Hepatic stellate cell (primary cell): Measurements from ENCODE around the gene SYT17.
"Not testable (repeated sequence)": the region's sequence is repeated elsewhere in the genome, so short reads cannot be mapped to it uniquely, and the experiment has no call there.

Experiments
- DNase-seq: peaks from one replicate; pipeline ENCODE4 v3.0.0; 2011; ENCODE audit warnings: low spot score

Gene SYT17

DNA sequence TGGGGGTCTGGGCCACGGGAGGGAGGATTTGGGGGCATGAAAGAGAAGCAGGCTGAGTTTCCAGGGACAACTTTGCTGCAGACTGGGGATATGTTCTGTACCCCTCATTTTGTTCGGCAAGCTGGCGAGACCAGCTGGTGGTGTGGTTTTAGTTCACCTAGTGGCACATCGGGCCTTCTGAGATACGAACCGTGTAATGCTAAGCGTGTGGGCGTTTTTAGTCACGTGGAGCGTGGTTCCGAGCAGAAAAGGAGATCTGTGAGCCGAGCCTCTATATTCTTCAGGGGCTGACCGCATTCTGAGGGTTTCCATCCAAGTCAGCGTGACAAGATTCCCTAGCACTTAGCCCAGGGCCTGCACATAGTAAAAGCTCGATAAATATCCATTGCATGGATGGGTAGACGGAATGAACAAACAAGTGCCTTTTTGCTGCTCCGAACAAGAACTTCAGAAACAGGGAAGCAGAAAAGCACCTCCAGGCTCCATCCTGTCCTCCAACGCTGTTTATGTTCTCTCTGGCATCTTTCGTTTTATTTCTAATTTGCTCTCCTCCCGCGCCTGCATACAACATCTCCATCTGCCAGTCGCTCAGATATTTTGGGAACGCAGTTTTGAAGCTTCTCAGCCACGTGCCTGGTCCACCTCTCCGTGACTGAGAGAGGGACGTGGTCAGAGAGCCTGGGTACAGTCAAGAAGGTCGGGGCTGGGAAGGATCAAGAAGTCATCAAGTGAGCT is 5.8 kb downstream of the SYT17 start:
- no peak for DNase-seq

DNA sequence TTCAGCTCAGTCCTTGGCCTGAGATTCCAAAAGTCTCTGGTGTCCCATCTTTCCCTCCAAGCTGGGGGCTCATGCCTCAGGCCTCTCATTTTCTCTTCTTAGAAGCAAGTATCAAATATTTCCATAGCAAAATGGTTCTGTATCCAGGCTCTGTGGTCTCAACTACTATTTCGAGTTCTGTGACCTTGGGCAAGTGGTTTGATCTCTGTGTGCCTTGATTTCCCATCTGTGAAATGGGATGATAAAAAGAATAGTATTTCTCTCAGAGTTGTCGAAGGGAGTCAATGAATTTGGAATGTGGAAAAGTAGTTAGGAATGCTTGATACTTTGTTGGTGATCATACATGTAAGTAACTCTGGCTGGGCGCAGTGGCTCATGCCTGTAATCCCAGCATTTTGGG is 6.4 kb downstream of the SYT17 start:
- DNase-seq, result no peak

DNA sequence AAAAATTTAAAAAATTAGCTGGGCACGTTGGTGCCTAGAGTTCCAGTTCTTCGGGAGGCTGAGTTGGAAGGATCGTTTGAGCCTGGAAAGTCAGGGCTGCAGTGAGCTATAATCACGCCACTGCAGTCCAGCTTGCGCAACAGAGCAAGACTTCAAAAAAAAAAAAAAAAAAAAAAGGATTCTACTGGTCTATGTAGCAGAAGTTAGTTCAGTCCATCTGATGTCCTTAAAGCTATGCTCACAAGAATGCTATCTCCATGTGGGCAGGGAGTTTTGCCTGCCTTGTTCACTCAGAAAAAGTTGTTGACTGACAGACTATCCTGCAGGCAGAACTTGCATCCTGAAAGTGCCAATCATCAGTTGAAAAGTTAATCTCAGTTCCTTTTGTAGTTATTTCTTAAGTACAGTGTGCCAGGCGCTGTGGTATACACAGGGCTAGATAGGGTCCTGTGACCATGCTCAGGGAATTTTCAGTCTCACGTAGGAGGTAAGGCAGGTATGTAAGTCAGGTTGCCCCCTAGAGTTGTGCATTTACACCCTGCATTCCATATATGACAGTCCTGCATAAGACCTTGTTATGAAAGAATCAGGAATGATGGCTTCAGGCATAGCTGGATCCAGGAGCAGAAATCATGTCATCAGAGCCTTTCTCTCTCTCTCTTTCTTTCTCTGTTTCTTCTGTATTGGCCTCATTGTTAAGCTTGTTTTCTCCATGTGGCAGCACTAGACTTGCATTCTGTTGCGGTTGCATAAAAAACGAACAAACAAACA is 7.6 kb downstream of the SYT17 start:
- DNase-seq, result no peak

DNA sequence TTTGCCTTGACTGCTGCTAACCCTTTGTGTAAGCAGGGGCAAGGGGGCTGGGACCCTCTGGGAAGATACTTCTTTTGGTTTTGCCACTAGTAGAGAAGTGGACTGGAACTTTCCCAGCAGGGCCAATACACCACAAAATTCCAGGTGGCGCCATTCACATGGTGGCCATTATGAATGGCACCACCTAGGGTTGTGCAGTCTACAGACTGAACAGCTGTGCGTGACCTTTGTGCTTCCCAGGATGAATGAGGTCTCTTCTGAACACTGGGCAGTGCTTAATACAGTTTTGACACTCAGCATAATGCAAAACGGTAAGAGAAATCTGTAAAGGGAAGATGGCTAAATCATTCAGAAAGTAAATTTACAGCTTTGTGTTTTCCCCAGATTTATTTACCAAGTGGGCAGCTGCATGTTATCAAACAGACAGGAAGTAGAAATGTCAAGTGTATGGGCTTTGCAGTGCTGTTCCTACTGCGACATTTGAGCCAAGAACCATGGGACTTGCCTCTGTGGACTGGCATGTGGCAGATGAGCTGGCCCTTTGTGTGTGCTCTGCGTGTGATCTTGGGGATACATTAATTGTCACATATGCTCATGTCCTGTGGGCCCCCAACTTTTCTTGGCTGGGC is 9.2 kb downstream of the SYT17 start:
- no peak for DNase-seq

DNA sequence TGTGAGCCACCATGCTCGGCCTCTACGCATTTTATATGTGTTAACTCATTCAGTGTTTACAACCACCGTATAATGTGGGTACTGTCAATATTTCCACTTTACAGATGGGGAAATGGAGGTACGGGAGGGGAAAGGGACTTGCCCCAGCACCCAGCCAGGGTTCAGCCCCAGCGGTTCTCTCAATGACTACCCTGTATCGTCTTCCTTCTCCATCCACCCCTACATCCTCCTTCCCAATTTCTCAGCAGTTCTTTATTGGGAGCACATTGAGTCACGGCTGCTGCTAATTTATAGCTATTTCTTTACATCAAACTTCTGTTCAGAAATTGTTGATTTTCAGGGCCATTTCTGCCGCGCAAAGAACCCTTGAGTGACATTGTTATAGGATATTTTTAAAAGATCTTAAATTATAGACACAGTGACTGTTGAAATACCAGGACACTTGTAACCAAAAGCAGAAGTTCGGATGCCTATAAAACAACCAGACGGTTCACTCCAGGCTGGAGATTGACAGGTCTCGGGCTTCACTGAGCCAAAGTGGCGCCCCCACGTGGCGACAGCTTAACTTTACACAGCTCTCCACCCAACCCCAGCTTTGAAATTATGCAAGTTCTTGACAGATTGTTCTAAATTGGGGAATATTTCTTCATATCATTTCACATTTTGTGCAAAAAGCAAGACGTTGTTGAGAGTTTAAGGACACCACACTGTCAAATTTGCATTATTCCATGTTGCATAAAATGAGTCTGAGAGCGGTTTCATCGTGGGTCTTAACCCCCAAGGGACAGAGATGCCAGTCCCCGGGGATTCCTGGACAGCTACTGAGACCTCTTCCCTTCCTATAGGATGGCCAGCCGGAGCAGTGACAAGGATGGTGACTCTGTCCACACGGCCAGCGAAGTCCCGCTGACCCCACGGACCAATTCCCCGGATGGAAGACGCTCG is 11.8 kb downstream of the SYT17 start:
- DNase-seq, result peak; percentile 61

DNA sequence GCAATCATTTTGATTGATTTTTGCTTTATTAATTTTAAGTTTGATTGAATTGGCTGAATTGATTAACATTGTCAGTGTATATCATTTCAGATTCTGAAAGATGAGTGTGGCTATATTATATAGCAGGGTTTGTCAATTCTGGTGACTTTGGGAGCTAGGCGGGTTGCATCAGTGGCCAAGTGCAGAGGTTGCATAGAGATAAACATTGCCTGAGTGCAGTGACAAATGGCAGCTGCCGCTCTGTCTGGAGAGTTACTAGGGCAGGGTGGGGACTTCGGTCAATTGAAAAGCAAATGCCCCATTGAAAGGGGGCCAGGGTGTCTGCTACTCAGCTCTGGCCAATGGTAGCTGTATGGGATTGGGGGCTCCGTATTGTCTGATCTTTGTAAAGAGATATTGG is 12.7 kb downstream of the SYT17 start:
- DNase-seq, result no peak

DNA sequence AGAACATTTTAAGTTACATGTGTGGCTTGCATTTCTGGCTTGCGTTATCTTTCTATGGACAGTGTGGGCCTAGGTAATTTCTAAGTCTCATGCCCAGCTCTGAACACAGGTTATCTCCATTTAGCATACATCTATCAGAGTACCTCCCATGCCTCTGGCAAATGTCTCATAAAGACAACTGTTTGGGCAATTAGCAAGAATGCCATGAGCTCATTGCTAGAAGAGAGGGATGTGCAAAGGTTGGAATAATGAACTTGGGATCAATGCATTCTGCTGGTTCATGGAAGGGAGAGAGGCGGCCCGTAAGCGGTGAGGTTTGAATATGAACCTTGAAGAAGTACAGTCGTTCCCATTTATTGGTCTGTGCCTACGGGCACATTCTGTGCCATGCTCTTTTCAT is 14.4 kb downstream of the SYT17 start:
- no peak for DNase-seq

DNA sequence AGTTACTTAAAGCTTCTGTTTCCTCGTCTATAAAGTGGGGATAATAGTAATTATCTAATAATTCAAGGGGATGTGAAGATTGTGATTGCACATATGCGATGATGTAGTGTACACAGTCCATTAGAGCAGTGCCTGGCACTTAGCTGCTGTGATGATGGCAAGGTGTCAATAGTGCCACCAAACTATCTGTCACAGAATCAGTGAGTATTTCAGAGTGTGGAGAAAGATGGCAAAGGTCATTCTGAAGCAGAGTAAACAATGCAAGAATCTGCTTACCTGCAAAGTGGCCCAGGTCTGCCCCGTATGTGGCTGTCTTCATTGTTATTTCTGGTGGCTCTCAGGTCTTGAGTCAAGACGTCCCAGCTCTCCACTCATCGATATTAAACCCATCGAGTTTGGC is 15.1 kb downstream of the SYT17 start:
- no peak for DNase-seq

DNA sequence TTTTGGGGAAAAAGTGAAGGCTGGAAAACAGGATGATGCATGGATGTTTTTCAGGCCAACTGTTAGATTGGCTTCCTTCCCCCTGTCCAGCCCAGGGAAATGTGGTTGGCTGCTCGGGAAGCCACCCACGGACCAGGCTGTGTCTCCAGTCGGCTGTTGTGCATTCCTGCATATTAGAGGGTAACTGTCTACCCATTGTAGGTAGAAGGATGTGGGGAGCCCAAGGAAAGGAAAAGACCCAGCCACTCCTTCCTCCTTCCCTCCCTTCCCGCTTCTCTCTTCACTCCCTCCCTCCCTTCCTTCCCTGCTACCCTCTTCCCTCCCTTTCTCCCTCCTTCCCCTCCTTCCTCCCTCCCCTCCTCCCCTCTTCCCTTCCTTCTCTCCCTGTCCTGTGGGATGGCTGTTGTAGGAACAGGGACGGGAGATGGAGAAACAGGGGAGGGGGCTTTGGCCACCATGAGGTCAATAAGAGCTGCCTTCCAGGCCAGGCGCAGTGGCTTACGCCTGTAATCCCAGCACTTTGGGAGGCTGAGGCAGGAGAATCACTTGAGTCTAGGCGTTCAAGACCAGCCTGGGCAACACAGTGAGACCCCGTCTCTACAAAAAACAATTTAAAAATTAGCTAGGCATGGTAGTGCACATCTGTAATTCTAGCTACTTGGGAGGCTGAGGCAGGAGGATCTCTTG is 16.9 kb downstream of the SYT17 start:
- DNase-seq, result no peak

DNA sequence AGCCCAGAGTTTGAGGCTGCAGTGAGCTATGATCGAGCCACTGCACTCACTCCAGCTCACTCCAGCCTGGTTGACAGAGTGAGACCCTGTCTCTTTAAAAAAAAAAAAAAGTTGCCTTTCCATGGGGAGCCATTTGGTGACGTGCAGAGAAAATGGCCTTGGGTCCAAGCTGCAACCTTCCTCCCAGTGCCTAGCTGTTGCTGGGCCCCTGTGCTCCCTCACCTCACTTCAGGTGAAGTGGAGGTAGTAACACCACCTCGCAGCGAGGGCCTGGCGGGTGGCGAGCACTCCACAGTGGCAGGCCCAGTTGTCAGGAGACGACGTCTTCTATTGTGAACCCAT is 17.4 kb downstream of the SYT17 start:
- no peak for DNase-seq

DNA sequence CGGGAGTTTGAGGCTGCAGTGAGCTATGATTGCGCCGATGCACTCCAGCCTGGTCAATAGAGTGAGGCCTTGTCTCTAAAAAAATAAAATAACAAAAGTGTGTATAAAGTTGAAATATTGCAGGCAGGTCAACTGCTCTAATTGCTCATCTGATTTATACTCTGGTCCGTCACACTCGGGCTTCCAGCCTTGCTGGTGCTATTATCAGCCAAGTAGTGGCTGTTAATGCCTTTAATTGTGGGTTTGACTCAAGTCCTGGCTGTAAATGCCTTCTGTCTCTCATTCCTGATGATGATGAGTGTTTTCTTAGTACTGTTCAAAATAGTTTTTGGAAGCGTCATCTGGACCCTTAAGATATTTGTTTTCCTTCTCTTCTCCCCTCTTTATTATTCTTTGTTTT is 18.4 kb downstream of the SYT17 start:
- DNase-seq, result no peak

DNA sequence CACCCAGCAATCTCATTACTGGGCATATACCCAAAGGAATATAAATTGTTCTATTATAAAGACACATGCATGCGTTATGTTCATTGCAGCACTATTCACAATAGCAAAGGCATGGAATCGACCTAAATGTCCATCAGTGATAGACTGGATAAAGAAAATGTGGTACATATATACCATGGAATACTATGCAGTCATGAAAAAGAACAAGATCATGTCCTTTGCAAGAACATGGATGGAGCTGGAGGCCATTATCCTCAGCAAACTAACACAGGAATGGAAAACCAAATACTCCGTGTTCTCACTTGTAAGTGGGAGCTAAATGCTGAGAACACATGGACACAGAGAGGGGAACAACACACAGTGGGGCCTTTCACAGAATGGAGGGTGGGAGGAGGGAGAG is 19.9 kb downstream of the SYT17 start:
- DNase-seq, result not testable (repeated sequence)

DNA sequence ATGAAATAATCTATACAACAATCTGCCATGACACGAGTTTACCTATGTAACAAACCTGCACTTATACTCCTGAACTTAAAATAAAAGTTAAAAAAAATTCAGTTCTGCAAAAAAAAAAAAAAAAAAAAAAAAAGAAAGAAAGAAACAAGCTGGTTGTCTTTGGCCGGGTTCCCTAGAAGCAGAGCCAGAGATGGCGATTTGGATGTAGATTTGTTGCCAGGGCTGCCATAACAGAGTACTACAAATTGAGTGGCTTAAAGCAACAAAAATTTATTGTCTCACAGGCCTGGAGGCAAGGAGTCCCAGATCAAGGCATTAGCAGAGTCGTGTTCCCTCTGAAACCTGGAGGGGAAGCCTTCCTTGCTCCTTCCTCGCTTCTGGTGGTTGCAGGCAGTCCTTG is 20.4 kb downstream of the SYT17 start:
- no peak for DNase-seq

DNA sequence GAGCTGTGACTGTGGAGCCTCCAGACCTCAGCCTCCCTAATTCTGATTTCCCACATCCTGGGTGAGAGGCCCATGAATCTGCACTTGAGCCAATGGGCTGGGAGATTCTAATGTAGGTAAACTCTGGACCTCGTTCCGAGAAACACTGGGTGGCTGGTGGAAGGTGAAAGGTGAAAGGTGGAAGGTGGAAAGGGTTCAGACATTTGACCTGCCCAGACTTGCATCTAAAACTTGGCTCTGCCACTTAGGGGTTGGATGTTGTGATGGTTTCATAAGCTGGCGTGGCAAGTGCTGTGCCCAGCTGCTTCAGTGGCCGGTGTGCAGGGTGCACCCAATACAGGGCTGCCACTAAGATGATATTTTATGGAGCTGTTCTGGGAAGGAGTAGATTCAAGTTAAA is 24.8 kb downstream of the SYT17 start:
- DNase-seq, result no peak

DNA sequence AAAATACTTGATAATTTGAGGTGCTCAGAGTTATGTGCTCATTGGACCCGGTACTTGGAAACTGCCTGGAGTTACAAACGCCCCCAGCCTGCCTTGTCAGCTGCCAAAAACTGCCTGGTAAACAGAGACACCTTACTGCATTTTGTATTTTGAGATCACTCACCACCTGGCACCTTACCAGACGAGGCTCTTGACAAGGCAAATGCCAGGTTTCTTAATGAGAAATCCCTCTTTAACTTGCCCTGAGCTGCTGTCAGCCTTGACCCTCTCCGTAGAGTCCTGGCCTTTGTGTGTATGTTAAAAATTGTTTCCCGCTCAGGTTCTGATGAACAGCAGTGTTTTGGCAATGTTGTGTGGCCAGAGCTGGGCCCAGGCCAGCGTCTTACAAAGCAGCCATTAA is 28.8 kb downstream of the SYT17 start:
- no peak for DNase-seq

DNA sequence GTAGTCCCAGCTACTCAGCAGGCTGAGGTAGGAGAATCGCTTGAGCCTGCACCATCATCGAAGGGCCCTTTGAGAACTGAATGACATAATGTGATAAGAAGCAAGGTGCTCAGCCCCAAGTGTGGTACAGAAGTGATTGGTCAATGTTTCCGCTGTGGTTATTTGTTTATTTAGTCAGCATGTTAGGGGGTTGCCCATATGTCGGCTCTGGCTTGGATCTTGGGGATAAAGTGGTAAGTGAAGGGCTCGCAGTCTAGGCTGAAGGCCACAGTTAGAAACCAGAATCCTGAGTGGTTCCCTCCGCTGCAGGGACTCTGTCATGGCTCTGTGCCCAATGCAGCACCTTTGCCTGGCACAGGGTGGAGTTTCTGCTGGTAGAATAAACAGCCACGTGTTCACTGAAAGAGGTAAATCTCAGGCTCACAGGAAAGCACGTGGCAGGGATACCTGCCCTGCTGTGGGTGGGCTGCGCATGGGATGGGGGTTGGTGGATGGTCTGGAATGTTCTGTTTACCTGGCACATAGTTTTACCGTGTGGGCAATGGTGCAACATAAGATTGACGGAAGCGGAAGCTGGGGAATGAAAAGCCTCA is 35.4 kb downstream of the SYT17 start:
- DNase-seq, result no peak

DNA sequence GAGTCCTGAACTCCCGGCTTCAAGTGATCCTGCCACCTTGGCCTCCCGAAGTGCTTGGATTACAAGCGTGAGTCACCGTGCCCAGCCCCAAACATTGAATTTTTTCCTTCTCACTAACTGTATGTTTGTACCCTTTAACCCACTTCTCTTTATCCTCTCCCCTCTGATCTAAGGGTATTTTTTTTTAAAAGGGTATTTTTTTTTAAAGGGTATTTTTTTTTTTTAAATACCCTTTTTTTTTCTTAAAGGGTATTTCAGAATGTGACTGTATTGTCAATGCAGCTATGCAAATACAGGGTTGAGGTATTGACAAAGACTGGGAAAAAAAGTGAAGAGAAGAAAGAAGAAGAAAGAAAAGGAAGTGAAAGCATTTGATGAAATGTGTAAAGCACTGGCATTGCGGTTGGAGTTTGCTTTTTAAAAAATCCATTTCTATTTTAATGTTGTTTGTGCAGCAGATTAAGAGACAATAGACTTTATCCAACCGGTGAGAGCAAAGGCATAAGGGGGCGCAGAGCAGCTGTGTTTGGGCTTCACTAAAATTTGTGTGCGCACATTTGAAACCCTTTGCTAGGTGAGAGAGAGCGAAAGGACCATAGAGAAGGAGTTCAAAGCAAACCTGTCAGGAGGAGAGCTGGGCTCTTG is 42.4 kb downstream of the SYT17 start:
- no peak for DNase-seq

DNA sequence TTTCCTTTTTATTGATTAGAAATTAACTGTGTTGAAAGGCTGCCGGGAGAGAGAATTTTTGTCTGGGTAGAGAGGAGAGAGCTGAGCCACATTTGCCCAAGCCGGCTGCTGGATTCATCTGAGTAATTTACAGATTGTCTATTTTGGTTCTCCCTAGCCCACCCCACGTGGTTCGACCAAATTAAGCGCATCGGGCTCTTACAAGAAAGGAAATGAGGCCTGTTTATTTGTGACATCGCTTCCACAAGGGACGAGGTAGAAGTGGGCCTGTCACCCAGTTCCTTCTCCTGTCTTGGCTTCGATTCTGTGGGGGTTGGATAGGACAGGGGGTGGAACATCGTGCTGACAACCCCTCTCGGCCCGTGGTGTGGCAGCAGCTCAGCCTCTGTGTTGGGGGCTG is 42.9 kb downstream of the SYT17 start:
- DNase-seq, result no peak

DNA sequence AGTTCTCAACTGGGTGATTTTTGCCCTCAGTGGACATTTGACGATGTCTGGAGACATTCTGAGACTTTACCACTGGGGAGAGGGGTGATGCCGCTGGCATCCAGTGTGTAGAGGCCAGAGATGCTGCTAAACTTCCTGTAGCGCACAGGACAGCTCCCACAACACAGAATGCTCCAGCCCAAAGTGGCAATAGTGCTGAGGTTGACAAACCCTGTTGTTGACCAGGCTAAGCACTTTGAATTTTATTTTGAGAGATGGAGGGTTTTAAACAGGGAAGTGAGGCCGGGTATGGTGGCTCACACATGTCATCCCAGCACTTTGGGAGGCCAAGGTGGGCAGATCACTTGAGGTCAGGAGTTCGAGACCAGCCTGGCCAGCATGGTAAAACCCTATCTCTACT is 44.0 kb downstream of the SYT17 start:
- DNase-seq, result no peak

DNA sequence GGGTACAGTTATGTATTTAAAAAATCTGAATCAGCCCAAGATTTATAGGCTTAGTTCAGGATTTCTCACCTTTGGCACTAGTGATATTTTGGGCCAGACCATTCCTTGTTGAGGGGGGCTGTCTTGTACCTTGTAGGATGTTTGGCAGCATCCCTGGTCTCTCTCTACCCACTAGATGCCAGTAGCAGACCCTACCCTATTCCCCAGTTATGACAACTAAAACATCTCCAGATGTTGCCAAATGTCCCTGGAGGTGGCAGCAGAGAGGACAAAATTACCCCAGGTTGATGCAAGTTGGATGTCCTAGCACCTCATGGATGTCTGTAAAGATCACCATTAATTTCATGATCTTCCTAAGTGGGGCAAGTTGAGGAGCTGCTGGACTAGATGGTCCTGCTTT is 45.8 kb downstream of the SYT17 start:
- DNase-seq, result no peak

DNA sequence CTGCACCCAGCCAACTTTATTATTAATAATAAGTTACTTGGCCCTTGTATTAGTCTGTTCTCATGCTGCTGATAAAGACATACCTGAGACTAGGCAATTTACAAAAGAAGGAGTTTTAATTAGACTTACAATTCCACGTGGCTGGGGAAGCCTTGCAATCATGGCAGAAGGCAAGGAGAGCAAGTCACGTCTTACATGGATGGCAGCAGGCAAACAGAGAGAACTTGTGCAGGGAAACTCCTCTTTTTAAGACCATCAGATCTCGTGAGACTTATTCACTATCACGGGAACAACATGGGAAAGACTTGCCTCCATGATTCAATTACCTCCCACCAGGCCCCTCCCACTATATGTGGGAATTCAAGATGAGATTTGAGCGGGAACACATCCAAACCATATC is 47.7 kb downstream of the SYT17 start:
- no peak for DNase-seq
